Measurements from ENCODE around the gene ARHGAP42.

DNA sequence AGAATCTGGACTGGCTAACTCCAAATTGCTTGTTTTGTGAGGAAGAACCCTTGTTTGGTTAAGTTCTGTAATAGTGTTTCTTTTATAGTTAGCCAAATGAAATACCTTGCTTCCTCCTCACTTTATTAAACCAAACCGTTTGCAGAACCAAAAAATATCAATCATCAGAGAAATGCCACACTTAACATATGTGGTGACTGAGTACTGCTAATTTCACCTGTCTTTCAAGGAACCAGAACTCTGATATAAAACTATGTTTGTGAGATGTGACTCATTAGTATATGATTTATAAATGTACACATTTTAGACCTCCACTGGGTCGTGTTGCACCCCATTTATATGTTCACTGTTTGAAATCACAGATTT, 322.6 kb downstream of the ARHGAP42 start:
- TF ChIP-seq POLR2A (IDR thresholded peaks at IDR 0.05; ENCODE audit: extremely low read depth, insufficient read length) (no peak), MYC (IDR thresholded peaks at IDR 0.05; ENCODE audit: low read depth, low read length) (no peak)
- TF ChIP-seq, protein P1, sequence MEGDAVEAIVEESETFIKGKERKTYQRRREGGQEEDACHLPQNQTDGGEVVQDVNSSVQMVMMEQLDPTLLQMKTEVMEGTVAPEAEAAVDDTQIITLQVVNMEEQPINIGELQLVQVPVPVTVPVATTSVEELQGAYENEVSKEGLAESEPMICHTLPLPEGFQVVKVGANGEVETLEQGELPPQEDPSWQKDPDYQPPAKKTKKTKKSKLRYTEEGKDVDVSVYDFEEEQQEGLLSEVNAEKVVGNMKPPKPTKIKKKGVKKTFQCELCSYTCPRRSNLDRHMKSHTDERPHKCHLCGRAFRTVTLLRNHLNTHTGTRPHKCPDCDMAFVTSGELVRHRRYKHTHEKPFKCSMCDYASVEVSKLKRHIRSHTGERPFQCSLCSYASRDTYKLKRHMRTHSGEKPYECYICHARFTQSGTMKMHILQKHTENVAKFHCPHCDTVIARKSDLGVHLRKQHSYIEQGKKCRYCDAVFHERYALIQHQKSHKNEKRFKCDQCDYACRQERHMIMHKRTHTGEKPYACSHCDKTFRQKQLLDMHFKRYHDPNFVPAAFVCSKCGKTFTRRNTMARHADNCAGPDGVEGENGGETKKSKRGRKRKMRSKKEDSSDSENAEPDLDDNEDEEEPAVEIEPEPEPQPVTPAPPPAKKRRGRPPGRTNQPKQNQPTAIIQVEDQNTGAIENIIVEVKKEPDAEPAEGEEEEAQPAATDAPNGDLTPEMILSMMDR (IDR thresholded peaks at IDR 0.05; ENCODE audit: low read depth, low read length): no peak
- TF ChIP-seq, protein P2, sequence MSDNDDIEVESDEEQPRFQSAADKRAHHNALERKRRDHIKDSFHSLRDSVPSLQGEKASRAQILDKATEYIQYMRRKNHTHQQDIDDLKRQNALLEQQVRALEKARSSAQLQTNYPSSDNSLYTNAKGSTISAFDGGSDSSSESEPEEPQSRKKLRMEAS (IDR thresholded peaks at IDR 0.05; ENCODE audit: low read depth, low read length): no peak
